ENCODE data around the gene DMRTA2. TPM values are rescaled to one million over a fixed set of nuclear protein-coding genes. Genes with fewer than 3 reads are reported as not detected.
A peak's percentile ranks its signal among the peaks of the same experiment; 100 is the strongest.

The DMRTA2 gene
- total RNA-seq, result not detected

DNA sequence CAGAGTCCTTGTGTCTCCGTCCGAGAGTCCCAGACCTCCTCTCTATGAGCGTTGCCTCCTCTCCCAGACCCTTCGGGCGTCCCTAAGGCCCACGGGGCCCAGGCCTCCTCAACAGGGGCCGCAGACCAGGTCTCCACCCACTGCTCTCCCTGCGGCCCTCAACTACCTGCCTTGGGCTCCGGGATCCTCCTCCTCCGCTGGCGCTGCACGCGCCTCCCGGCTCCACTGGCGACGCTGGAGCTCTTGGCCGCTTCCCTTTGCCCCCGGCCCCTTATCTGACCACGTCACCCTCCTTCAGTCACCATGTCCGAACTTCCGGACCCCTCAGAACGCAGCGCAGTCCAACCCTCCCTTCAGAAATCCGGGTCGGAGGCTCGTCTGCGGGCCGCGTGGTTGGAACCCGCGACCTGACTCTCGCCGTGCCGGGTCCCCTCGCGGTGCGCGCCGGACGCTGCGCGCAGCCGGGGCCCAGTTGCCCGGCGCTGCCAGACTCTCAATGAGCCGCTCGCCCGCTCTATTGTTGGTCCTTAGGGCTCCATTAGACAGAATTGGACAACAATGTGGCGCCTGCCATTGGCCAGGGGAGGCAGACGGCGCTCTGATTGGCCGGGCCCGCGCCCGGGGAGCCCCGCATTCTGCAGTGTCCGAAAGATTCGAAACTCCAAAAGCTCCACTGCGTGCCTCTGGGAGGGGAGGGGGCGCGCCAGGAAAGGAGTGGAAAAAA lies at the start of gene DMRTA2:
Gene DMRTA2 (minus strand): TSS at position 498 of the 724 bp plus-strand sequence. CDS start 1,907 bp downstream, outside the sequence.
- CTCF ChIA-PET, result interaction anchor here (1.2 to 1.6 kb wide), 2 partner anchors 11 to 283 kb away, joined by 3 to 6 read pairs; no protein-coding TSS in a partner anchor
- H3K36me3 Mint-ChIP-seq (ENCODE audit: low read depth), result peaks cover 25% of the 10 kb centered on the region
- peaks cover 59% of the 10 kb centered on the region for H3K4me1 Mint-ChIP-seq (ENCODE audit: low read depth)

GRCh38 chr1:50471967-50472366 lies 48.7 kb upstream of the DMRTA2 start:
- H3K4me1 Mint-ChIP-seq (ENCODE audit: low read depth), result no peaks in the 10 kb centered on the region
- ATAC-seq, result no peak
- H3K27ac Mint-ChIP-seq, result no peak overlapping the region
- H3K4me3 Mint-ChIP-seq, result no peak overlapping the region
- ChIA-PET CTCF (interaction anchor here (0.6 kb wide), 1 partner anchor 45 kb away, joined by 3 read pairs; no protein-coding TSS in a partner anchor), POLR2A (no interaction called here)
- no peaks in the 10 kb centered on the region for H3K27me3 Mint-ChIP-seq (ENCODE audit: low read depth)
- DNase-seq, result no peak
- H3K9me3 Mint-ChIP-seq (ENCODE audit: insufficient read depth), result no peaks in the 10 kb centered on the region
- peaks cover 19% of the 10 kb centered on the region for H3K36me3 Mint-ChIP-seq (ENCODE audit: low read depth)

More for the DNA sequence above, at the start of gene DMRTA2:
- Mint-ChIP-seq H3K27me3 (ENCODE audit: low read depth) (peaks cover 81% of the 10 kb centered on the region), H3K4me3 (peak within 1 kb of the TSS; percentile 79), H3K27ac (peak within 1 kb of the TSS; percentile 39), H3K9me3 (ENCODE audit: insufficient read depth) (no peaks in the 10 kb centered on the region)
- DNase-seq, result no peak
- POLR2A ChIA-PET, result no interaction called here
- ATAC-seq, result no peak

DNA sequence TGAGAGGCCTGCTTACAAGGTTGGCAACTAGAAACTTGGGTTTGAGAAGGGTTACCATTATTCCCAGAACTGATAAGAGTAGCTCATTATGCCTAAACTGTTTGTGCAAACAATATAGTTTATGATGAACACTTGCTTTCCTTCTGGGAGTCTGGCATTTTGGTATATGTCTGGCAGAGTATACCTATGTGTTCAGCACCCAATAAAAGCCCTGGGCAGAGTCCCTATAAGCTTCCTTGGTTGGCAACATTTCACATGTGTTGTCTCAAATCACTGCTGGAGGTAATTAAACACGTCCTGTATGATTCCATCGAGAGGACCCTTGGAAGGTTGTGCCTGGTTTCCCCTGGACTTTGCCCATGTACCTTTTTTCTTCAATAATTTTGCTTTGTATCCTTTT lies 39.7 kb upstream of the DMRTA2 start:
- Mint-ChIP-seq H3K36me3 (ENCODE audit: low read depth) (no peaks in the 10 kb centered on the region), H3K4me1 (ENCODE audit: low read depth) (peaks cover 12% of the 10 kb centered on the region), H3K4me3 (no peak overlapping the region), H3K9me3 (ENCODE audit: insufficient read depth) (no peaks in the 10 kb centered on the region), H3K27ac (no peak overlapping the region), H3K27me3 (ENCODE audit: low read depth) (no peaks in the 10 kb centered on the region)
- ChIA-PET CTCF (no interaction called here), POLR2A (no interaction called here)
- ATAC-seq (no peak), DNase-seq (no peak)

DNA sequence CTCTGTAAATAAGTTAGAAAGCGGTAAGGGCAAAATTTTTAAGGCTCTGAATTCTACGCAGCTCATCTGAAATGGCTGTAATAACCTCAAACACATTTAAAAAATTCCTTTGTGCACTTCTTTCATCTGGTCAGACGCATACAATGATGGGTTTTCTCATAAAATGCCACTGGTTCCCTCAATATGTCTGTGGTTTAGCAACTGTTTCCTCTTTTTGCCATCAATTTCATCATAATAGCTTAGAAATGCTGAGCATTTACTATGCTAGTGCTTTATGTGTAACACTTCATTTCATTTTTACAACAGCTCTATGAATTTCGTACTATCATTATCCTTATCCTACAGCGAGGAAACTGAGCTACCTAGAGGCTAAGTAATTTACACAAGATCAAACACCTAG lies 35.3 kb upstream of the DMRTA2 start:
- Mint-ChIP-seq H3K36me3 (ENCODE audit: low read depth) (peaks cover 2% of the 10 kb centered on the region), H3K27me3 (ENCODE audit: low read depth) (no peaks in the 10 kb centered on the region), H3K4me3 (no peak overlapping the region), H3K27ac (no peak overlapping the region), H3K4me1 (ENCODE audit: low read depth) (peaks cover 12% of the 10 kb centered on the region), H3K9me3 (ENCODE audit: insufficient read depth) (no peaks in the 10 kb centered on the region)
- no peak for ATAC-seq
- POLR2A ChIA-PET, result interaction anchor here (0.6 to 0.8 kb wide), 2 partner anchors 23 to 68 kb away, joined by 3 read pairs; no protein-coding TSS in a partner anchor
- no peak for DNase-seq
- CTCF ChIA-PET, result no interaction called here

- ChIA-PET POLR2A (no interaction called here), CTCF (no interaction called here)
- H3K36me3 Mint-ChIP-seq (ENCODE audit: low read depth), result peaks cover 4% of the 10 kb centered on the region
- DNase-seq, result no peak
- no peaks in the 10 kb centered on the region for H3K27me3 Mint-ChIP-seq (ENCODE audit: low read depth)
- H3K27ac Mint-ChIP-seq, result no peak overlapping the region
- H3K4me3 Mint-ChIP-seq, result no peak overlapping the region
- no peak for ATAC-seq
- H3K4me1 Mint-ChIP-seq (ENCODE audit: low read depth), result peaks cover 42% of the 10 kb centered on the region
- no peaks in the 10 kb centered on the region for H3K9me3 Mint-ChIP-seq (ENCODE audit: insufficient read depth)
Measured at GRCh38 chr1:50454911-50455310, 31.7 kb upstream of the DMRTA2 start.

- no peak for DNase-seq
- Mint-ChIP-seq H3K4me1 (ENCODE audit: low read depth) (peaks cover 31% of the 10 kb centered on the region), H3K9me3 (ENCODE audit: insufficient read depth) (no peaks in the 10 kb centered on the region), H3K36me3 (ENCODE audit: low read depth) (peaks cover 4% of the 10 kb centered on the region), H3K4me3 (no peak overlapping the region), H3K27ac (no peak overlapping the region), H3K27me3 (ENCODE audit: low read depth) (no peaks in the 10 kb centered on the region)
- POLR2A ChIA-PET, result no interaction called here
- ATAC-seq, result no peak
- CTCF ChIA-PET, result no interaction called here
Measured at GRCh38 chr1:50453266-50453665, 30.0 kb upstream of the DMRTA2 start.

- ATAC-seq (no peak), DNase-seq (no peak)
- H3K4me3 Mint-ChIP-seq, result no peak overlapping the region
- peaks cover 30% of the 10 kb centered on the region for H3K4me1 Mint-ChIP-seq (ENCODE audit: low read depth)
- no peak overlapping the region for H3K27ac Mint-ChIP-seq
- no peaks in the 10 kb centered on the region for H3K9me3 Mint-ChIP-seq (ENCODE audit: insufficient read depth)
- POLR2A ChIA-PET, result no interaction called here
- CTCF ChIA-PET, result no interaction called here
- no peaks in the 10 kb centered on the region for H3K27me3 Mint-ChIP-seq (ENCODE audit: low read depth)
- H3K36me3 Mint-ChIP-seq (ENCODE audit: low read depth), result peaks cover 4% of the 10 kb centered on the region
Measured at GRCh38 chr1:50452700-50453099, 29.5 kb upstream of the DMRTA2 start.

DNA sequence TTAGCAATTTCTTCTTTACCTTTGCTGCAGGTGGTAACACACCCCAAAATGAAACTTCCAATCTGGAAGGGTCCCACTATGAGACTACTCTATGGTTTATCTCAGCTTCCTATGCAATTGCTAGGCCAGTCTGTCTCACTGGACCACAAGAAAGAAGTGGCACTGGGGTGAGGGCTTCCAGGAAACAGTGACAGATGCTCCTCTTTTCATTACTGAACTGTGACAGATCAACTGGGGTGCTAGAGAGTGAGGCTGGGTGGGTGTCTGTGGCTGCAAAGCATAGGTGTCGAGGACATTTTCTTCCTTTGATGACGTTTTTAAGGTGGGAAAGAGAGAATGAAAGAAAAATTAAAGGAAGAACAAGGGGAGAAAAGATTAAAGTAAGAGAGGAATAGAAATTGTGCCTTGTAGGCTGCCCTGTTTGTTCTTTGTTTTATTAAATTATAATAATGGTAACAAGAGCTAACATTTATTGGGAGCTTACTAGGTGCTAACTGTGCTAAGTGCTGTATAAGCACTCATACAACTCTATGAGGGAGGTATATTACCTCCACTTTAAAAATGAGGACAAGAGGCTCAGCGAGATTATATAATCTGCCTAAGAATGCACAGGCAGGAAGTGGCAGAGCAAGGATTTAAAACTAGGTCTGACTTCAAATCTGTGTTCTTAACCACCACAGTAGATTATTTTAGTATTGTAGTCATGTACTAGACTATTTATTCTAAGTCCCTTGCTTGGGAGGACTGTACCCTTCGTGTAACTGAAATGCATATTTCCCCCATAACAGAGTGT lies 27.8 kb upstream of the DMRTA2 start:
- ChIA-PET CTCF (interaction anchor here (1.3 kb wide), 1 partner anchor 38 kb away, joined by 3 read pairs; no protein-coding TSS in a partner anchor), POLR2A (no interaction called here)
- peaks cover 30% of the 10 kb centered on the region for H3K4me1 Mint-ChIP-seq (ENCODE audit: low read depth)
- H3K4me3 Mint-ChIP-seq, result peak overlapping the region; percentile 5
- peak overlapping the region; percentile 78 for H3K27ac Mint-ChIP-seq
- no peaks in the 10 kb centered on the region for H3K9me3 Mint-ChIP-seq (ENCODE audit: insufficient read depth)
- peaks cover 2% of the 10 kb centered on the region for H3K36me3 Mint-ChIP-seq (ENCODE audit: low read depth)
- DNase-seq, result peak; percentile 62
- peak; percentile 88 for ATAC-seq
- H3K27me3 Mint-ChIP-seq (ENCODE audit: low read depth), result no peaks in the 10 kb centered on the region

- Mint-ChIP-seq H3K4me3 (no peak overlapping the region), H3K9me3 (ENCODE audit: insufficient read depth) (no peaks in the 10 kb centered on the region), H3K4me1 (ENCODE audit: low read depth) (peaks cover 26% of the 10 kb centered on the region), H3K27me3 (ENCODE audit: low read depth) (no peaks in the 10 kb centered on the region), H3K36me3 (ENCODE audit: low read depth) (peaks cover 2% of the 10 kb centered on the region), H3K27ac (no peak overlapping the region)
- ChIA-PET POLR2A (no interaction called here), CTCF (no interaction called here)
- DNase-seq (no peak), ATAC-seq (no peak)
Measured at GRCh38 chr1:50447961-50448360, 24.7 kb upstream of the DMRTA2 start.

DNA sequence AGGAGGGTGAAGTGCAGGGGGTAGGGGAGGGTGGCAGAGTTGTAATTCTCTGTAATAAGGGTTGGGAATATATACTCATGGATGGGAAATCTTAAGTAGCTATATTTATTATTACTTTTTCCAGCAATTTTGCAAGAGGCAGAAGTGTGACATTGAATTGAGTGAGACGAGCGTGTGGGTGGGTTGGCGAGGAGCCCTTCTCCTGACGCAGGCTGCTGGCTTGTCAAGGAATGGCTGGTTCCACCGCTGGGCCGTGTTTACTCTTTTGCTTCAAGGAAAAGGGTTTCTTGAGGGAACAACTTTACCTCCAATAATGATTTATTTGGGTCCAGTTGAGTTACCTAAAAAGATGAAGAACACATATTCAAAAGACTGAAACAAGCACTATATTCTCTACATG lies 17.9 kb upstream of the DMRTA2 start:
- Mint-ChIP-seq H3K27ac (no peak overlapping the region), H3K4me1 (ENCODE audit: low read depth) (no peaks in the 10 kb centered on the region), H3K9me3 (ENCODE audit: insufficient read depth) (no peaks in the 10 kb centered on the region), H3K36me3 (ENCODE audit: low read depth) (peaks cover 25% of the 10 kb centered on the region), H3K27me3 (ENCODE audit: low read depth) (no peaks in the 10 kb centered on the region), H3K4me3 (no peak overlapping the region)
- POLR2A ChIA-PET, result no interaction called here
- CTCF ChIA-PET, result no interaction called here
- ATAC-seq, result no peak
- no peak for DNase-seq

DNA sequence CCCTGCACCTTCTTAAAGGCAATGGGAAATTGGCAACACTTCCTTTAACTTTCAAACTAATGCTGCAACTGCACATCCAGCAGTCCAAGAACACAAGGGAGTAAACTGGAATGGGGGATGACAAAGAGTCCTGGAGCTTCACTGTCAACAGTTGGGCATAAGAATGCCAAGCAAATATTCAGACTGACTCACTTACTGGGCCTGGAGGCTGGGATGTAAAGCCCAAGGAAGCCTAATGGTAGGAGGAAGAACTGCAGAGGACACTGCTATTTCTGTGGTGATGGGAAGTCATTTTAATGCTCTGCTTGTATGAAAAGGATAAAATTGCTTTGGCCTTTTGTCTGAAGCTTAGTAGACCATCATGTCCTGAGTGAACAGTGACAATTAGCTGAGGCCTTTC lies 15.7 kb upstream of the DMRTA2 start:
- no peaks in the 10 kb centered on the region for H3K9me3 Mint-ChIP-seq (ENCODE audit: insufficient read depth)
- H3K27ac Mint-ChIP-seq, result no peak overlapping the region
- peaks cover 25% of the 10 kb centered on the region for H3K36me3 Mint-ChIP-seq (ENCODE audit: low read depth)
- no peaks in the 10 kb centered on the region for H3K4me1 Mint-ChIP-seq (ENCODE audit: low read depth)
- no peak overlapping the region for H3K4me3 Mint-ChIP-seq
- ATAC-seq, result no peak
- ChIA-PET CTCF (no interaction called here), POLR2A (no interaction called here)
- DNase-seq, result no peak
- no peaks in the 10 kb centered on the region for H3K27me3 Mint-ChIP-seq (ENCODE audit: low read depth)

- H3K27me3 Mint-ChIP-seq (ENCODE audit: low read depth), result peaks cover 17% of the 10 kb centered on the region
- DNase-seq, result no peak
- no peaks in the 10 kb centered on the region for H3K4me1 Mint-ChIP-seq (ENCODE audit: low read depth)
- H3K36me3 Mint-ChIP-seq (ENCODE audit: low read depth), result peaks cover 24% of the 10 kb centered on the region
- no peak overlapping the region for H3K4me3 Mint-ChIP-seq
- H3K27ac Mint-ChIP-seq, result no peak overlapping the region
- POLR2A ChIA-PET, result no interaction called here
- no peaks in the 10 kb centered on the region for H3K9me3 Mint-ChIP-seq (ENCODE audit: insufficient read depth)
- no peak for ATAC-seq
- CTCF ChIA-PET, result no interaction called here
Measured at GRCh38 chr1:50436489-50436888, 13.2 kb upstream of the DMRTA2 start.
